Loucy (cell line): ENCODE data around the gene FHIT.

Source experiments
- H2AFZ ChIP-seq: fragments of 200-600 bp; sonication (generic); 2 replicates; pipeline ENCODE4 v1.6.0; 2016; ENCODE audit warnings: antibody characterized with exemption, mild to moderate bottlenecking, low read length, moderate library complexity
- H3F3A ChIP-seq: fragments of 200-600 bp; 2 replicates; pipeline ENCODE4 v1.6.0; 2016; ENCODE audit warnings: antibody characterized with exemption, low read depth, mild to moderate bottlenecking
- H3K27me3 ChIP-seq: fragments of 200-600 bp; sonication (generic); 2 replicates; pipeline ENCODE4 v1.6.1; 2014; ENCODE audit warnings: low read length, mild to moderate bottlenecking; ENCODE audit not compliant: insufficient read depth, poor library complexity, severe bottlenecking
- H3K36me3 ChIP-seq: fragments of 200-600 bp; sonication (generic); 2 replicates; pipeline ENCODE4 v1.6.1; 2016; ENCODE audit warnings: low read length; ENCODE audit not compliant: insufficient read depth
- H3K4me1 ChIP-seq: fragments of 200-600 bp; sonication (generic); 2 replicates; pipeline ENCODE4 v1.5.1; 2014; ENCODE audit warnings: low read length, mild to moderate bottlenecking; ENCODE audit not compliant: insufficient read depth, poor library complexity, severe bottlenecking
- H3K4me2 ChIP-seq: fragments of 200-600 bp; sonication (generic); 2 replicates; pipeline ENCODE4 v1.6.0; 2014; ENCODE audit warnings: antibody characterized with exemption, low read length, low read depth, mild to moderate bottlenecking; ENCODE audit not compliant: poor library complexity, severe bottlenecking
- H3K4me3 ChIP-seq: fragments of 200-600 bp; sonication (generic); 2 replicates; pipeline ENCODE4 v1.5.1; 2014; ENCODE audit warnings: low read length, mild to moderate bottlenecking, mixed read lengths; ENCODE audit not compliant: poor library complexity, severe bottlenecking
- H3K79me2 ChIP-seq: fragments of 200-600 bp; sonication (generic); 2 replicates; pipeline ENCODE4 v1.6.1; 2014; ENCODE audit warnings: low read length; ENCODE audit not compliant: insufficient read depth
- H3K9ac ChIP-seq: fragments of 200-600 bp; sonication (generic); 2 replicates; pipeline ENCODE4 v1.6.0; 2014; ENCODE audit warnings: mild to moderate bottlenecking, low read depth, low read length, moderate library complexity; ENCODE audit not compliant: poor library complexity, severe bottlenecking
- H3K9me2 ChIP-seq: fragments of 200-600 bp; sonication (generic); replicated peaks from 2 replicates; pipeline ENCODE4 v1.6.1; 2016; ENCODE audit warnings: low read depth, low read length, mixed read lengths
- H3K9me3 ChIP-seq: fragments of 200-600 bp; sonication (generic); 2 replicates; pipeline ENCODE4 v1.6.1; 2014; ENCODE audit warnings: mild to moderate bottlenecking, antibody characterized with exemption, low read length, low read depth; ENCODE audit not compliant: insufficient read depth
- H4K20me1 ChIP-seq: fragments of 200-600 bp; sonication (generic); 2 replicates; pipeline ENCODE4 v1.6.0; 2014; ENCODE audit warnings: antibody characterized with exemption, low read length, mild to moderate bottlenecking; ENCODE audit not compliant: insufficient read depth, poor library complexity, severe bottlenecking
- CTCF ChIP-seq: fragments of 200-600 bp; sonication (generic); conservative IDR thresholded peaks from 2 replicates; pipeline ENCODE4 v1.5.1; 2014; ENCODE audit warnings: mild to moderate bottlenecking, antibody characterized with exemption, low read length
- EZH2phosphoT487 ChIP-seq: fragments of 200-600 bp; IDR thresholded peaks from 2 replicates; pipeline ENCODE4 v1.6.1; 2018; ENCODE audit warnings: antibody characterized with exemption, mild to moderate bottlenecking, moderate library complexity, borderline replicate concordance

Gene FHIT

DNA sequence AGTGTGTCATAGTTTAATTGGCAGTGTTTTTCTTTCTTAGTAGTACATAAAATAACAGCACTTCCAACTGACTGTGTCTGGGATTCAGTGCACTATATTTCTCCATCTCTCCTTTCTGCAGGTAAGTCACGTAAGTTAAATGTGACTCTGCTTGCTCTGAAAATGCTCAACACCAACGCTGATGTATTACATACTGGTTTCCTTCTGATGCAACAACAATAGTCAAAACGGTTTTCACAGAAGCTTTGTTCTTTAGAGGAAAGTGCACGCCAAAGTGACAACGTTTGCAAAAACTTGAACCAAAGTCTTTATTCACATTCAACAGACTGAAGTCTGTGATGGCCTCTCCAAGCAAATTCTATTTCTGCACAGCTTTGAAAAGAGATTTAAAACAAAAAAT, 1494.3 kb downstream of the FHIT start:
- Histone ChIP-seq H3K36me3 (no peaks in the 10 kb centered on the region), H3K9ac (no peak overlapping the region), H3K4me2 (no peak overlapping the region), H3F3A (0 out of 2 replicates have a peak, but pooled peaks cover 3% of the 10 kb centered on the region), H3K9me2 (no peaks in the 10 kb centered on the region), H3K9me3 (no peaks in the 10 kb centered on the region), H3K4me3 (no peak overlapping the region), H2AFZ (no peak overlapping the region), H3K79me2 (no peaks in the 10 kb centered on the region), H4K20me1 (no peaks in the 10 kb centered on the region), H3K4me1 (peaks cover 65% of the 10 kb centered on the region), H3K27me3 (no peaks in the 10 kb centered on the region)
- TF ChIP-seq EZH2phosphoT487 (no peak), CTCF (no peak)

GRCh38 chr3:59754456-59755129, 1496.7 kb downstream of the FHIT start:
- peak overlapping the region; percentile 61 for H3K9ac ChIP-seq
- no peaks in the 10 kb centered on the region for H4K20me1 ChIP-seq
- H2AFZ ChIP-seq: peak overlapping the region; percentile 84
- no peaks in the 10 kb centered on the region for H3K27me3 ChIP-seq
- no peaks in the 10 kb centered on the region for H3K36me3 ChIP-seq
- H3K4me2 ChIP-seq: peak overlapping the region; percentile 67
- 0 out of 2 replicates have a peak, but pooled peaks cover 3% of the 10 kb centered on the region for H3F3A ChIP-seq
- no peaks in the 10 kb centered on the region for H3K9me3 ChIP-seq
- peak overlapping the region; percentile 19 for H3K4me3 ChIP-seq
- peaks cover 64% of the 10 kb centered on the region for H3K4me1 ChIP-seq
- H3K9me2 ChIP-seq: no peaks in the 10 kb centered on the region
- no peak for TF ChIP-seq CTCF
- no peak for TF ChIP-seq EZH2phosphoT487
- no peaks in the 10 kb centered on the region for H3K79me2 ChIP-seq

DNA sequence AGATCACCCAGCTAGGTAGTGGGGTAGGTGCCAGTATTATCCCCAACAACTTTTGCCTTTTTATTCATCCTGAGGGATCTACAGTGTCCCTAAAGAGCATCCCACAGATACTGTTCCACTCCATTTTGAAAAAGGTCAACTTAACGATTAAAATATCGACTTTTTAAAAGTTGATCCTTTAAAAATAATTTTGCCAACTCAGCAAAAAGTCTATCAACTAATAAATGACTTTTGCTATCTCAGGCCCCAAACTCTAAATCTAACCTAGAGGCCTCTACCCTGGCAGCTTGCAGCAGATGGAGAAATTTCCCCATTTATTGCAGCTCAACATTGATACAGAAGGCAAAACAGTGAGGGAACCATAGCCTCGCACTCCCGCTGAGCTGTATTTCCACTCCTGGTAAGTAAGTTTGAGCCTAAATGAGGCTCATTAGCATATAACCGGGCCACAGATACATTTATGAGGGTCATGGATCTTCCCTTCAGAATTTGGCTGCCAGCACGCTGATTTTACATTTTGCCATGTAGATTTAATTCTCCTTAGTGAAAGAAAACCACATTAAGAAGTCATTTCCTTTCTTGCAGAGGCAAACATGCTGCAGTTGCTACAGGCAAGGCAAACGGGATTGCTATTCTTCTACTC, 1497.3 kb downstream of the FHIT start:
- H3K36me3 ChIP-seq: no peaks in the 10 kb centered on the region
- 0 out of 2 replicates have a peak, but pooled peaks cover 3% of the 10 kb centered on the region for H3F3A ChIP-seq
- H3K4me2 ChIP-seq: peak overlapping the region; percentile 67
- peaks cover 57% of the 10 kb centered on the region for H3K4me1 ChIP-seq
- H3K4me3 ChIP-seq: peak overlapping the region; percentile 19
- H3K9me2 ChIP-seq: no peaks in the 10 kb centered on the region
- H3K79me2 ChIP-seq: no peaks in the 10 kb centered on the region
- H2AFZ ChIP-seq: peak overlapping the region; percentile 84
- no peak for TF ChIP-seq CTCF
- no peak for TF ChIP-seq EZH2phosphoT487
- peak overlapping the region; percentile 61 for H3K9ac ChIP-seq
- no peaks in the 10 kb centered on the region for H4K20me1 ChIP-seq
- no peaks in the 10 kb centered on the region for H3K9me3 ChIP-seq
- no peaks in the 10 kb centered on the region for H3K27me3 ChIP-seq
